ENCODE data around the gene PARVB. TPM values are rescaled to one million over a fixed set of nuclear protein-coding genes. Genes with fewer than 3 reads are reported as not detected.

The PARVB gene
- total and polyA plus RNA-seq, 4 donors = 7.9 to 34.6 (median 20.2) TPM

DNA sequence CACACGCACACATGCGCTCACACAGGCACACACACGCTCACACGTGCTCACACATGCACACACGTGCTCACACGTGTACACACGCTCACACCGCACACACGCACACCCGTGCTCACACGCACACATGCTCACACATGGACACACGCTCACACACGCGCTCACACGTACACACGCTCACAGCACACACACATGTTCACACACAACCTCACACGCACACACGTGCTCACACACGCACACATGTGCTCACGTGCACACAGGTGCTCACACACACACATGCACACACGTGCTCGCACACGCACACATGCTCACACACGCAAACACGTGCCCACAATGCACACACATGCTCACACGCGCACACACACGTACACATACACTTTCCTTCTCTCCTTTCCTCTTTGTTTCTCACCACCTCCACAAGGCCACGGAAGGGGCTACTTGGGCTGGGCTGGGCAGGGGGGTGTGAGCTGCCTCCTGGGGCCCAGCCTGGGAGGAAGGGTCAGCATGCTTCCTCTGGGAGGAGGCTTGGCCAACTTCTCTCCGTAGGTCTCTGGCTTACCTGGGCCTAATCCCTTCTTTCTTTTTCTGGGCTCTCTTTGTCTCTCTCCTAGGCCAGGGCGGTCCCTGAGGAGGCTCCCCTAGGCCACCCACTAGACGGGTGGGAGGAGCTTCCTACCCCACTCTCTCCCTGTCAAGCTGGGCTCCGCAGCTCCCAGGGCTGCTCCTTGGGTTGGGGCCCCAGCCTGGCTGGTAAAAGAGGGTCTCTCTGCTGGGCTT is 122.2 kb downstream of the PARVB start:
- DNase-seq = peak in 1 of 2 donors; percentile 67
- Histone ChIP-seq H3K4me1 (ENCODE audit: control insufficient read depth in 1 of 2, insufficient read depth in 2 of 2, low read length in 2 of 2) (no peaks in the 10 kb centered on the region), H3K4me3 (ENCODE audit: low read length in 2 of 2) (no peak overlapping the region), H3K27ac (ENCODE audit: low read depth in 1 of 2, low read length in 2 of 2) (no peak overlapping the region), H3K9me3 (ENCODE audit: control insufficient read depth, low read length) (no peaks in the 10 kb centered on the region), H3K36me3 (ENCODE audit: control insufficient read depth in 1 of 2, insufficient read depth in 2 of 2, low read length in 1 of 2) (no peaks in the 10 kb centered on the region), H3K27me3 (ENCODE audit: control insufficient read depth in 1 of 2, insufficient read depth in 2 of 2, low read length in 1 of 2) (no peaks in the 10 kb centered on the region)
- intact Hi-C loops (cut with DNase I) = no loop called here
- ATAC-seq (ENCODE audit: low FRiP score) = no peak
- WGBS, 2 donors = 89% methylated on average over 33 of the region's 33 CpGs

GRCh38 chr22:44147008-44147645 is 123.0 kb downstream of the PARVB start:
- Histone ChIP-seq H3K27ac (ENCODE audit: low read depth in 1 of 2, low read length in 2 of 2) (no peak overlapping the region), H3K36me3 (ENCODE audit: control insufficient read depth in 1 of 2, insufficient read depth in 2 of 2, low read length in 1 of 2) (no peaks in the 10 kb centered on the region), H3K27me3 (ENCODE audit: control insufficient read depth in 1 of 2, insufficient read depth in 2 of 2, low read length in 1 of 2) (no peaks in the 10 kb centered on the region), H3K9me3 (ENCODE audit: control insufficient read depth, low read length) (no peaks in the 10 kb centered on the region), H3K4me3 (ENCODE audit: low read length in 2 of 2) (no peak overlapping the region), H3K4me1 (ENCODE audit: control insufficient read depth in 1 of 2, insufficient read depth in 2 of 2, low read length in 2 of 2) (no peaks in the 10 kb centered on the region)
- ATAC-seq (ENCODE audit: low FRiP score) (no peak), DNase-seq (peak in 1 of 2 donors; percentile 34)
- WGBS, 2 donors = 93 to 97% methylated on average over 12 of the region's 12 CpGs
- intact Hi-C loops (cut with DNase I) = no loop called here

DNA sequence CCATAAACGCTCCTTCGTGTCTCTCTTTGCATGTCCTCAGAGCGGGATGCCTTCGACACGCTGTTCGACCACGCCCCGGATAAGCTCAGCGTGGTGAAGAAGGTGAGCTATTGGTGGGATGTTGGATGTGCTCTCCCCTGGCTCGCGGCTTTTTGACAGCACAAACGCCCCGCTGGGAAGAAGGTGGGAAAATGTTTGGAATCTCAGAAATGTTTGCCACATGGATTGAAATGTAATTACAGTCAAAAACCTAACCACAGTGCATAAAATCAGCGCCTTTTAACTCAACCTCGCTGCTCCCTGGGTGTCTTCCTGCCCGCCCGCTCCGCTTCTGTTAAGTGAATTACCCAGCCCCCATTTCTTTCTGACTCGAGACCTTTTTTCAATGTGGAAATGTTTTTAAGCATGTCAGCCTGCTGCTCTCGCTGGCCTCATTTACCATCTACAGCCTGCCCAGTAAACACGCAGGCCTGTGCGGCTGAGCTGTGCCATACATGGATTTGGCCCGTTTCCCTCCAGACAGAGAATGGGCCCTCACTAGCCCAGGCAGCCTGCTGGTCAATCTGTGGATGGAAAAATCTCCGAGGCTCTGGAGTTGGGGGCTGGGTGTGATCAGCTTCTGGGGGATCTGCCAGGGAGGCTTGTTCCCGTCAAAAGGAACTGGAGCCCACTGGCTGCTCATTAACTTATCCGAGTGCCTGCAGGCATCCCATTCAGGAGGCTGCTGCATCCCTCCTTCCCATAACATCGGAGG is 123.9 kb downstream of the PARVB start:
- DNase-seq (no peak), ATAC-seq (ENCODE audit: low FRiP score) (no peak)
- intact Hi-C loops (cut with DNase I) = no loop called here
- Histone ChIP-seq H3K36me3 (ENCODE audit: control insufficient read depth in 1 of 2, insufficient read depth in 2 of 2, low read length in 1 of 2) (no peaks in the 10 kb centered on the region), H3K4me1 (ENCODE audit: control insufficient read depth in 1 of 2, insufficient read depth in 2 of 2, low read length in 2 of 2) (no peaks in the 10 kb centered on the region), H3K4me3 (ENCODE audit: low read length in 2 of 2) (no peak overlapping the region), H3K9me3 (ENCODE audit: control insufficient read depth, low read length) (no peaks in the 10 kb centered on the region), H3K27ac (ENCODE audit: low read depth in 1 of 2, low read length in 2 of 2) (no peak overlapping the region), H3K27me3 (ENCODE audit: control insufficient read depth in 1 of 2, insufficient read depth in 2 of 2, low read length in 1 of 2) (no peaks in the 10 kb centered on the region)
- WGBS, 2 donors = 62 to 65% methylated on average over 27 of the region's 27 CpGs

DNA sequence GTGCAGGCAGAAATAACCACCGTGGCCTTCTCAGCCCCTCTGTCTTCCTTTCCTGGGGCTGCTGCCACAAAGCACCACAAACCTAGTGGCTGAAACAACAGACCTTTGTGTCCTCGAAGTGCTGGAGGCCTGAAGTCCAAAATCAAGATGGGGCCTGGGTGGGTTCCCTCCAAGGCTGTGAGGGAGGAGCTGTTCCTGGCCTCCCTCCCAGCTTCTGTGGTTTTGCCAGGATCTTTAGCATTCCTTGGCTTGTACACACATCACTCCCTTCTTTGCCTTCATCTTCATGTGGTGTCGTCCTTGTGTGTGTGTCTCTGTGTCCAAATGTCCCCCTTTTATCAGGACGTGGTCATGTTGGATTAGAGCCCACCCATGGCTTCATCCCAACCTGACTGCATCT is 127.6 kb downstream of the PARVB start:
- Histone ChIP-seq H3K36me3 (ENCODE audit: control insufficient read depth in 1 of 2, insufficient read depth in 2 of 2, low read length in 1 of 2) (no peaks in the 10 kb centered on the region), H3K27me3 (ENCODE audit: control insufficient read depth in 1 of 2, insufficient read depth in 2 of 2, low read length in 1 of 2) (no peaks in the 10 kb centered on the region), H3K4me3 (ENCODE audit: low read length in 2 of 2) (no peak overlapping the region), H3K27ac (ENCODE audit: low read depth in 1 of 2, low read length in 2 of 2) (no peak overlapping the region), H3K9me3 (ENCODE audit: control insufficient read depth, low read length) (no peaks in the 10 kb centered on the region), H3K4me1 (ENCODE audit: control insufficient read depth in 1 of 2, insufficient read depth in 2 of 2, low read length in 2 of 2) (no peaks in the 10 kb centered on the region)
- no peak for ATAC-seq (ENCODE audit: low FRiP score)
- WGBS, 2 donors = 70 to 73% methylated on average over 4 of the region's 4 CpGs
- DNase-seq = no peak
- intact Hi-C loops (cut with DNase I) = no loop called here

GRCh38 chr22:44153710-44154109 is 129.6 kb downstream of the PARVB start:
- Histone ChIP-seq H3K36me3 (ENCODE audit: control insufficient read depth in 1 of 2, insufficient read depth in 2 of 2, low read length in 1 of 2) (no peaks in the 10 kb centered on the region), H3K4me1 (ENCODE audit: control insufficient read depth in 1 of 2, insufficient read depth in 2 of 2, low read length in 2 of 2) (no peaks in the 10 kb centered on the region), H3K9me3 (ENCODE audit: control insufficient read depth, low read length) (no peaks in the 10 kb centered on the region), H3K4me3 (ENCODE audit: low read length in 2 of 2) (no peak overlapping the region), H3K27ac (ENCODE audit: low read depth in 1 of 2, low read length in 2 of 2) (no peak overlapping the region), H3K27me3 (ENCODE audit: control insufficient read depth in 1 of 2, insufficient read depth in 2 of 2, low read length in 1 of 2) (no peaks in the 10 kb centered on the region)
- WGBS, 2 donors = 93 to 94% methylated on average over 10 of the region's 10 CpGs
- ATAC-seq (ENCODE audit: low FRiP score) (no peak), DNase-seq (peak in 1 of 2 donors; percentile 48)
- intact Hi-C loops (cut with DNase I) = no loop called here

- 89 to 93% methylated on average over 2 of the region's 2 CpGs for WGBS, 2 donors
- no peaks in the 10 kb centered on the region for H3K36me3 ChIP-seq (ENCODE audit: control insufficient read depth in 1 of 2, insufficient read depth in 2 of 2, low read length in 1 of 2)
- H3K27me3 ChIP-seq (ENCODE audit: control insufficient read depth in 1 of 2, insufficient read depth in 2 of 2, low read length in 1 of 2) = no peaks in the 10 kb centered on the region
These were observed 130.4 kb downstream of the PARVB start for GRCh38 chr22:44154436-44154942.

DNA sequence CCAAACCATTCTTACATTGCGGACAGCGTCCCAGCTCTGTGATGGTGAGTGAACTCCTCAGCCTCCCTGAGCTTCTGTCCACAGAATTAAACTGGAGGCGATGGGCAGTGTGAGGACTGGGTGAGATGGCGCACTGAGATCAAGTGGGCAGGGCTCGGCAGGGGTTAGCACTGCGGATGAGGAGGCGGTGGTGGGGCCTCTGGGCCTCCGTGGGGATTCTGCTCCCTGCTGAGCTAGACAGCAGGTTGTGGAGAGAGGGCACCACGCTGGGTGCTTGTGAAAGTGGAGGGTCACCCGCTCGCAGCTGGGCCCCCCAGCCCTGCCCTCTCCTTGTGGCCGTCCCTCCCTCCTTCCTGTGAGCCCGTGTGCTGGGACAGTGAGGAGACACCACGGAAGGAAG is 131.0 kb downstream of the PARVB start:
- Histone ChIP-seq H3K27ac (ENCODE audit: low read depth in 1 of 2, low read length in 2 of 2) (no peak overlapping the region), H3K4me3 (ENCODE audit: low read length in 2 of 2) (no peak overlapping the region), H3K9me3 (ENCODE audit: control insufficient read depth, low read length) (no peaks in the 10 kb centered on the region), H3K36me3 (ENCODE audit: control insufficient read depth in 1 of 2, insufficient read depth in 2 of 2, low read length in 1 of 2) (no peaks in the 10 kb centered on the region), H3K27me3 (ENCODE audit: control insufficient read depth in 1 of 2, insufficient read depth in 2 of 2, low read length in 1 of 2) (no peaks in the 10 kb centered on the region), H3K4me1 (ENCODE audit: control insufficient read depth in 1 of 2, insufficient read depth in 2 of 2, low read length in 2 of 2) (no peaks in the 10 kb centered on the region)
- WGBS, 2 donors = 94 to 98% methylated on average over 13 to 14 of the region's 14 CpGs
- no peak for ATAC-seq (ENCODE audit: low FRiP score)
- no peak for DNase-seq
- intact Hi-C loops (cut with DNase I) = no loop called here

More at GRCh38 chr22:44154436-44154942, 130.4 kb downstream of the PARVB start:
- no peaks in the 10 kb centered on the region for H3K4me1 ChIP-seq (ENCODE audit: control insufficient read depth in 1 of 2, insufficient read depth in 2 of 2, low read length in 2 of 2)
- intact Hi-C loops (cut with DNase I) = no loop called here
- no peak overlapping the region for H3K4me3 ChIP-seq (ENCODE audit: low read length in 2 of 2)
- no peak overlapping the region for H3K27ac ChIP-seq (ENCODE audit: low read depth in 1 of 2, low read length in 2 of 2)
- no peak for DNase-seq
- H3K9me3 ChIP-seq (ENCODE audit: control insufficient read depth, low read length) = no peaks in the 10 kb centered on the region
- no peak for ATAC-seq (ENCODE audit: low FRiP score)

DNA sequence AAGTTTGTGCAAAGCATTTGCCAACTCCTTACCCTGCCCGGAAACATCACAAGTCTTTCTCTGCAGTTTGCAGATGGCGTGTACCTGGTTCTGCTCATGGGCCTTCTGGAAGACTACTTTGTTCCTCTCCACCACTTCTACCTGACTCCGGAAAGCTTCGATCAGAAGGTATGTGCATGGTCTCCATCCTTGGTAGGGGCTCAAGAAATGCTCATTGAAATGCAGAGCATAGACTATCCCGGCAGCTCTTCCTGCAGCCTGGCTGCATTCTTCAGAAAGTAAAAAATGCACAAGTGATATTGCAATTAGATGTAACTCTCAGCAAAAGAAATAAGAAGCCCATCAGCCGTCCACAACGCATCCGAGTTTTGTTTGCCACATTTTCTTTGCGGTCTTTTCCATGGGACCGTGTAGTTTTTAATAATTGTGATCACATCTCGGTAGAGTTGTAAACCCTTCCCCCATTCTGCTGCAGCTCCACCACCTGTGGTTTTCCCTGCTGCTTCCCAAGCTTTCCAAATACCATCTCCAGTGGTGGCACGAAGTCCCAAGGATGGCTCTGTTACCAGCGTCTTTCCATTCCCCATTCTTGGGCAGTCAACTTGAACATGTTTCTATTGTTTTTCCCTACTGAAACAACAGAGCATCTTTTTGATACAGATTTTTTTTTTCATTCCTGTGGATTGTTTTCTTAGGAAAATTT is 134.0 kb downstream of the PARVB start:
- WGBS, 2 donors = 87% methylated on average over 13 of the region's 13 CpGs
- ATAC-seq (ENCODE audit: low FRiP score) = no peak
- H3K9me3 ChIP-seq (ENCODE audit: control insufficient read depth, low read length) = no peaks in the 10 kb centered on the region
- no peaks in the 10 kb centered on the region for H3K27me3 ChIP-seq (ENCODE audit: control insufficient read depth in 1 of 2, insufficient read depth in 2 of 2, low read length in 1 of 2)
- no peaks in the 10 kb centered on the region for H3K4me1 ChIP-seq (ENCODE audit: control insufficient read depth in 1 of 2, insufficient read depth in 2 of 2, low read length in 2 of 2)
- no peak overlapping the region for H3K27ac ChIP-seq (ENCODE audit: low read depth in 1 of 2, low read length in 2 of 2)
- no peak for DNase-seq
- H3K36me3 ChIP-seq (ENCODE audit: control insufficient read depth in 1 of 2, insufficient read depth in 2 of 2, low read length in 1 of 2) = no peaks in the 10 kb centered on the region
- intact Hi-C loops (cut with DNase I) = no loop called here
- no peak overlapping the region for H3K4me3 ChIP-seq (ENCODE audit: low read length in 2 of 2)
